A673 (cell line): ENCODE measurements around the gene SYT10. TPM values are rescaled to one million over a fixed set of nuclear protein-coding genes. Genes with fewer than 3 reads are reported as not detected.
"Not testable (repeated sequence)": the region's sequence is repeated elsewhere in the genome, so short reads cannot be mapped to it uniquely, and the experiment has no call there.

ENCODE experiments used
- BruUV-seq: library from RNA; stranded (reverse); fragments of 400-500 nt; replicated peaks from 2 replicates; lab custom pipeline; 2021; lab: Mats Ljungman, UMichigan
- CTCF ChIA-PET: fragments of 300-600 bp; sonication (Branson Sonifier 250); formaldehyde crosslinking; loops from one replicate; lab custom pipeline; 2022; ENCODE audit warnings: antibody characterized with exemption; lab: Charles Lee
- POLR2A ChIA-PET: fragments of 300-600 bp; sonication (Branson Sonifier 250); formaldehyde crosslinking; loops from one replicate; lab custom pipeline; 2022; ENCODE audit warnings: antibody characterized with exemption; ENCODE audit not compliant: low non-redundant PET; lab: Charles Lee
- DNase-seq: peaks from one replicate; pipeline ENCODE4 v3.0.0-alpha.2; 2015; ENCODE audit warnings: low spot score
- H3K27ac ChIP-seq: fragments of 200-600 bp; sonication (generic); 2 replicates; pipeline ENCODE4 v1.5.1; 2016; ENCODE audit warnings: mixed run types, low read depth, mild to moderate bottlenecking, mixed read lengths, antibody characterized with exemption, low read length; ENCODE audit not compliant: poor library complexity, severe bottlenecking
- H3K27me3 ChIP-seq: fragments of 200-600 bp; sonication (generic); replicated peaks from 2 replicates; pipeline ENCODE4 v1.6.1; 2017; ENCODE audit warnings: mixed run types, low read depth, mild to moderate bottlenecking, mixed read lengths, antibody characterized with exemption, low read length; ENCODE audit not compliant: insufficient read depth, poor library complexity
- H3K36me3 ChIP-seq: fragments of 200-600 bp; sonication (generic); 2 replicates; pipeline ENCODE4 v1.6.1; 2016; ENCODE audit warnings: mixed run types, mild to moderate bottlenecking, mixed read lengths, antibody characterized with exemption, low read length; ENCODE audit not compliant: insufficient read depth, poor library complexity, severe bottlenecking
- H3K4me1 ChIP-seq: fragments of 200-600 bp; sonication (generic); 2 replicates; pipeline ENCODE4 v1.6.1; 2017; ENCODE audit warnings: mixed run types, mild to moderate bottlenecking, mixed read lengths, antibody characterized with exemption, low read length; ENCODE audit not compliant: insufficient read depth, poor library complexity, severe bottlenecking
- H3K4me3 ChIP-seq: fragments of 200-600 bp; sonication (generic); 2 replicates; pipeline ENCODE4 v1.5.1; 2016; ENCODE audit warnings: low read depth, mixed run types, mild to moderate bottlenecking, mixed read lengths, low read length; ENCODE audit not compliant: poor library complexity, severe bottlenecking
- H3K9me3 ChIP-seq: fragments of 200-600 bp; sonication (generic); 2 replicates; pipeline ENCODE4 v1.6.1; 2016; ENCODE audit warnings: mixed run types, low read depth, mild to moderate bottlenecking, mixed read lengths, antibody characterized with exemption, low read length; ENCODE audit not compliant: poor library complexity, severe bottlenecking
- CTCF ChIP-seq: fragments of 300-800, 200-600 bp; sonication (generic); conservative IDR thresholded peaks from 2 replicates; pipeline ENCODE4 v1.5.1; 2017; ENCODE audit warnings: low read depth, mild to moderate bottlenecking, antibody characterized with exemption, low read length, moderate library complexity, mixed read lengths
- EZH2 ChIP-seq: fragments of 200-600 bp; sonication (generic); IDR thresholded peaks from 2 replicates; pipeline ENCODE4 v1.6.1; 2017; ENCODE audit warnings: borderline replicate concordance, low read depth, mild to moderate bottlenecking, mixed read lengths, antibody characterized with exemption, low read length; ENCODE audit not compliant: poor library complexity, severe bottlenecking
- intact Hi-C: fragments of 100-400 bp; cut with micrococcal nuclease; formaldehyde crosslinking; loops from one replicate; pipeline ENCODE4 v1.10.0; 2022; ENCODE audit not compliant: unreplicated experiment
- total RNA-seq: library from RNA; stranded (reverse); gene quantifications from 2 replicates; pipeline ENCODE4 v1.2.3, GENCODE V29; 2021

The SYT10 gene
- total RNA-seq, 1 experiment from 2014 or later: not detected

GRCh38 chr12:33357181-33357580 is 82.4 kb downstream of the SYT10 start:
- TF ChIP-seq EZH2 (no peak), CTCF (no peak)
- H3K36me3 ChIP-seq: no peaks in the 10 kb centered on the region
- ChIA-PET CTCF (no interaction called here), POLR2A (no interaction called here)
- no peak overlapping the region for H3K27ac ChIP-seq
- BruUV-seq: no TSS peak
- H3K4me1 ChIP-seq: no peaks in the 10 kb centered on the region
- no peak for DNase-seq
- intact Hi-C loops: no loop called here
- H3K27me3 ChIP-seq: no peaks in the 10 kb centered on the region
- H3K9me3 ChIP-seq: no peaks in the 10 kb centered on the region
- H3K4me3 ChIP-seq: no peak overlapping the region

- POLR2A ChIA-PET: no interaction called here
Measured at GRCh38 chr12:33349791-33350190, 89.8 kb downstream of the SYT10 start.

GRCh38 chr12:33331961-33332398 is 107.6 kb downstream of the SYT10 start:
- H3K4me1 ChIP-seq, intact Hi-C loops, H3K9me3 ChIP-seq, POLR2A ChIA-PET, H3K27ac ChIP-seq, H3K36me3 ChIP-seq, BruUV-seq, DNase-seq, H3K4me3 ChIP-seq, CTCF ChIA-PET, H3K27me3 ChIP-seq: not testable (repeated sequence)

More at GRCh38 chr12:33349791-33350190, 89.8 kb downstream of the SYT10 start:
- no TSS peak for BruUV-seq
- no peaks in the 10 kb centered on the region for H3K4me1 ChIP-seq
- TF ChIP-seq EZH2 (no peak), CTCF (no peak)
- no peak for DNase-seq
- H3K27ac ChIP-seq: no peak overlapping the region
- CTCF ChIA-PET: no interaction called here
- H3K27me3 ChIP-seq: no peaks in the 10 kb centered on the region
- H3K9me3 ChIP-seq: peaks cover 4% of the 10 kb centered on the region
- H3K4me3 ChIP-seq: no peak overlapping the region
- H3K36me3 ChIP-seq: no peaks in the 10 kb centered on the region
- intact Hi-C loops: no loop called here

- no peak overlapping the region for H3K4me3 ChIP-seq
- H3K27me3 ChIP-seq: no peaks in the 10 kb centered on the region
- POLR2A ChIA-PET: no interaction called here
- BruUV-seq: no TSS peak
- H3K9me3 ChIP-seq: no peaks in the 10 kb centered on the region
- DNase-seq: no peak
- H3K4me1 ChIP-seq: no peaks in the 10 kb centered on the region
- no peaks in the 10 kb centered on the region for H3K36me3 ChIP-seq
- CTCF ChIA-PET: no interaction called here
- intact Hi-C loops: no loop called here
- TF ChIP-seq CTCF (no peak), EZH2 (no peak)
- H3K27ac ChIP-seq: no peak overlapping the region
Measured at GRCh38 chr12:33330940-33331339, 108.7 kb downstream of the SYT10 start.
